CD4-positive, alpha-beta T cell (primary cell): ENCODE measurements around the gene BTBD1. TPM values are rescaled to one million over a fixed set of nuclear protein-coding genes. Genes with fewer than 3 reads are reported as not detected.

Experiments
- ATAC-seq: fragments of 200-7000 bp; cut with Tn5 transposase; one replicate; pipeline ENCODE4 v1.10.0; 2022; ENCODE audit warnings: mild to moderate bottlenecking; ENCODE audit not compliant: poor library complexity
- CTCF ChIA-PET: fragments of 350-600 bp; sonication (Branson Sonifier 250); formaldehyde crosslinking; loops from one replicate; lab custom pipeline; 2021; ENCODE audit warnings: antibody characterized with exemption, inconsistent platforms; lab: Charles Lee
- POLR2A ChIA-PET: fragments of 350-600 bp; sonication (Branson Sonifier 250); formaldehyde crosslinking; loops from one replicate; lab custom pipeline; 2021; ENCODE audit warnings: antibody characterized with exemption, inconsistent platforms; lab: Charles Lee
- DNase-seq, 14 experiments: peaks; one replicate each; pipeline ENCODE4 v3.0.0-alpha.2; 2013 to 2020; ENCODE audit warnings: mixed read lengths in 2 of 14
- H3K27ac ChIP-seq, 2 donors: one replicate each; pipeline versions ENCODE4 v1.5.1 to v1.7.0; 2013; ENCODE audit warnings: low read length in 2 of 2, low read depth in 1 of 2, mild to moderate bottlenecking in 1 of 2
- H3K27me3 ChIP-seq, 2 experiments: 1 replicate in 1 of 2; 2 replicates in 1 of 2; pipeline versions ENCODE4 v1.6.1 to v1.7.0; 2013; ENCODE audit warnings: low read length in 2 of 2, control low read depth in 1 of 2, mild to moderate bottlenecking in 1 of 2, moderate library complexity in 1 of 2; ENCODE audit not compliant: insufficient read depth in 2 of 2, control insufficient read depth in 1 of 2
- H3K36me3 ChIP-seq: one replicate; pipeline ENCODE4 v1.6.1; 2013; ENCODE audit warnings: low read length, control low read depth; ENCODE audit not compliant: insufficient read depth
- H3K4me1 ChIP-seq: one replicate; pipeline ENCODE4 v1.6.1; 2013; ENCODE audit warnings: low read length, control low read depth; ENCODE audit not compliant: insufficient read depth
- H3K4me3 ChIP-seq: one replicate; pipeline ENCODE4 v1.5.1; 2013; ENCODE audit warnings: mild to moderate bottlenecking, low read length, moderate library complexity
- H3K9me3 ChIP-seq, 2 experiments: 1 replicate in 1 of 2; 2 replicates in 1 of 2; pipeline versions ENCODE4 v1.6.1 to v1.7.0; 2013; ENCODE audit warnings: low read length in 2 of 2, mild to moderate bottlenecking in 2 of 2, control low read depth in 1 of 2, moderate library complexity in 1 of 2; ENCODE audit not compliant: control insufficient read depth in 1 of 2, insufficient read depth in 1 of 2
- H3K27ac Mint-ChIP-seq: one replicate; pipeline ENCODE4 v1.8.0; 2020; ENCODE audit warnings: mixed read lengths
- H3K27me3 Mint-ChIP-seq: one replicate; pipeline ENCODE4 v1.8.0; 2021; ENCODE audit warnings: mixed read lengths
- H3K36me3 Mint-ChIP-seq: one replicate; pipeline ENCODE4 v1.8.0; 2021; ENCODE audit warnings: low read depth, mixed read lengths
- H3K4me1 Mint-ChIP-seq: one replicate; pipeline ENCODE4 v1.8.0; 2021; ENCODE audit warnings: low read depth, mixed read lengths
- H3K4me3 Mint-ChIP-seq: one replicate; pipeline ENCODE4 v1.8.0; 2020; ENCODE audit warnings: mild to moderate bottlenecking, mixed read lengths
- H3K9me3 Mint-ChIP-seq: one replicate; pipeline ENCODE4 v1.8.0; 2020; ENCODE audit warnings: mixed read lengths
- CTCF ChIP-seq: fragments of 200-600 bp; IDR thresholded peaks from one replicate; pipeline ENCODE4 v1.8.0; 2022; ENCODE audit warnings: antibody characterized with exemption, mild to moderate bottlenecking
- intact Hi-C, 2 experiments: fragments of 100-400 bp; cut with DNase I in 1 of 2; cut with micrococcal nuclease in 1 of 2; formaldehyde crosslinking; loops; one replicate each; pipeline versions ENCODE4 v1.15.1 to v1.9.0; 2023 to 2025; cut with DNase I, micrococcal nuclease
- total RNA-seq, 174 experiments: library from RNA in 2 of 174; stranded (reverse) in 2 of 174; gene quantifications; one replicate each; pipeline ENCODE4 v1.2.3 and lab custom pipeline; 2021 to 2026

BTBD1 gene
- total RNA-seq, 2 experiments from 2014 or later: 26.3 to 27.5 TPM

- H3K4me1 Mint-ChIP-seq: peaks cover 9% of the 10 kb centered on the region
- TF ChIP-seq CTCF: no peak
- peaks cover 1% of the 10 kb centered on the region for H3K36me3 ChIP-seq
- H3K27me3 Mint-ChIP-seq: no peaks in the 10 kb centered on the region
- no peak for ATAC-seq
- POLR2A ChIA-PET: interaction anchor here (1.2 to 2.5 kb wide), 6 partner anchors 17 to 527 kb away, joined by 3 to 17 read pairs (median 6); partner anchors contain the start of genes RAMAC and RPS17
- no peaks in the 10 kb centered on the region for H3K27me3 ChIP-seq
- CTCF ChIA-PET: interaction anchor here (0.6 to 1.5 kb wide), 2 partner anchors 57 to 131 kb away, joined by 3 read pairs; no protein-coding TSS in a partner anchor
- intact Hi-C loops: loop anchor here (2.0 to 10.0 kb wide), 7 partner anchors 53 to 527 kb away; partner anchors contain the start of genes C15orf40 (in 2 of the 2), FSD2 (in 1 of the 2), RAMAC (in 1 of the 2) and RPS17 (in 1 of the 2)
- H3K4me1 ChIP-seq: peaks cover 20% of the 10 kb centered on the region
- peak overlapping the region; percentile 81 for H3K27ac Mint-ChIP-seq
- H3K4me3 ChIP-seq: peak overlapping the region; percentile 82
- peak overlapping the region; percentile 57 to 74 for H3K27ac ChIP-seq
- H3K36me3 Mint-ChIP-seq: peaks cover 16% of the 10 kb centered on the region
- H3K4me3 Mint-ChIP-seq: peak overlapping the region; percentile 88
- H3K9me3 ChIP-seq: no peaks in the 10 kb centered on the region
- no peak for DNase-seq
- no peaks in the 10 kb centered on the region for H3K9me3 Mint-ChIP-seq
Measured at GRCh38 chr15:83067638-83067962, 548 bp upstream of the BTBD1 start.

- Histone ChIP-seq H3K4me3 (peak overlapping the region; percentile 82), H3K27ac (peak overlapping the region in 1 of 2 donors; percentile 74), H3K9me3 (no peaks in the 10 kb centered on the region), H3K36me3 (peaks cover 7% of the 10 kb centered on the region), H3K27me3 (no peaks in the 10 kb centered on the region), H3K4me1 (peaks cover 25% of the 10 kb centered on the region)
- H3K27me3 Mint-ChIP-seq: no peaks in the 10 kb centered on the region
- no peak for TF ChIP-seq CTCF
- H3K27ac Mint-ChIP-seq: peak overlapping the region; percentile 54
- peaks cover 12% of the 10 kb centered on the region for H3K36me3 Mint-ChIP-seq
- H3K4me1 Mint-ChIP-seq: peaks cover 9% of the 10 kb centered on the region
- ChIA-PET POLR2A (interaction anchor here (0.7 to 2.5 kb wide), 9 partner anchors 12 to 526 kb away, joined by 3 to 17 read pairs (median 4); partner anchors contain the start of genes C15orf40, RAMAC and RPS17), CTCF (interaction anchor here (1.2 to 1.4 kb wide), 2 partner anchors 12 to 16 kb away, joined by 3 to 6 read pairs; no protein-coding TSS in a partner anchor)
- ATAC-seq (no peak), DNase-seq (peak in 1 of 14 experiments; percentile 25)
- intact Hi-C loops: loop anchor here (2.0 to 10.0 kb wide), 7 partner anchors 51 to 525 kb away; partner anchors contain the start of genes C15orf40 (in 2 of the 2), FSD2 (in 1 of the 2), RAMAC (in 1 of the 2) and RPS17 (in 1 of the 2)
- peak overlapping the region; percentile 83 for H3K4me3 Mint-ChIP-seq
- no peaks in the 10 kb centered on the region for H3K9me3 Mint-ChIP-seq
Measured at GRCh38 chr15:83066034-83066733, 868 bp downstream of the BTBD1 start.

GRCh38 chr15:83065431-83065830 lies 1.6 kb downstream of the BTBD1 start:
- no peaks in the 10 kb centered on the region for H3K9me3 Mint-ChIP-seq
- peaks cover 12% of the 10 kb centered on the region for H3K36me3 Mint-ChIP-seq
- DNase-seq: no peak
- intact Hi-C loops: loop anchor here (5.0 to 10.0 kb wide), 6 partner anchors 51 to 391 kb away; partner anchors contain the start of genes C15orf40 (in 2 of the 2), FSD2 (in 1 of the 2), RAMAC (in 1 of the 2) and WHAMM (in 1 of the 2)
- H3K27ac Mint-ChIP-seq: peak overlapping the region; percentile 54
- peaks cover 8% of the 10 kb centered on the region for H3K36me3 ChIP-seq
- no peaks in the 10 kb centered on the region for H3K27me3 Mint-ChIP-seq
- H3K4me1 ChIP-seq: peaks cover 27% of the 10 kb centered on the region
- no peaks in the 10 kb centered on the region for H3K9me3 ChIP-seq
- ChIA-PET POLR2A (interaction anchor here (1.2 kb wide), 1 partner anchor 52 kb away, joined by 3 read pairs; no protein-coding TSS in a partner anchor), CTCF (interaction anchor here (1.4 kb wide), 1 partner anchor 11 kb away, joined by 6 read pairs; no protein-coding TSS in a partner anchor)
- no peak overlapping the region for H3K27ac ChIP-seq
- ATAC-seq: no peak
- no peaks in the 10 kb centered on the region for H3K27me3 ChIP-seq
- no peak for TF ChIP-seq CTCF
- H3K4me1 Mint-ChIP-seq: peaks cover 9% of the 10 kb centered on the region
- H3K4me3 ChIP-seq: peak overlapping the region; percentile 82
- peak overlapping the region; percentile 83 for H3K4me3 Mint-ChIP-seq
